NCI-H2196 treated with DMSO at 0.1 percent for 48 hours (cell line): ENCODE results near the gene SYS1.
A peak's percentile ranks its signal among the peaks of the same experiment; 100 is the strongest.

Source experiments
- DNase-seq: peaks from one replicate; lab custom pipeline; 2025; ENCODE audit not compliant: unreplicated experiment; lab: John Stamatoyannopoulos, UW

The SYS1 gene

DNA sequence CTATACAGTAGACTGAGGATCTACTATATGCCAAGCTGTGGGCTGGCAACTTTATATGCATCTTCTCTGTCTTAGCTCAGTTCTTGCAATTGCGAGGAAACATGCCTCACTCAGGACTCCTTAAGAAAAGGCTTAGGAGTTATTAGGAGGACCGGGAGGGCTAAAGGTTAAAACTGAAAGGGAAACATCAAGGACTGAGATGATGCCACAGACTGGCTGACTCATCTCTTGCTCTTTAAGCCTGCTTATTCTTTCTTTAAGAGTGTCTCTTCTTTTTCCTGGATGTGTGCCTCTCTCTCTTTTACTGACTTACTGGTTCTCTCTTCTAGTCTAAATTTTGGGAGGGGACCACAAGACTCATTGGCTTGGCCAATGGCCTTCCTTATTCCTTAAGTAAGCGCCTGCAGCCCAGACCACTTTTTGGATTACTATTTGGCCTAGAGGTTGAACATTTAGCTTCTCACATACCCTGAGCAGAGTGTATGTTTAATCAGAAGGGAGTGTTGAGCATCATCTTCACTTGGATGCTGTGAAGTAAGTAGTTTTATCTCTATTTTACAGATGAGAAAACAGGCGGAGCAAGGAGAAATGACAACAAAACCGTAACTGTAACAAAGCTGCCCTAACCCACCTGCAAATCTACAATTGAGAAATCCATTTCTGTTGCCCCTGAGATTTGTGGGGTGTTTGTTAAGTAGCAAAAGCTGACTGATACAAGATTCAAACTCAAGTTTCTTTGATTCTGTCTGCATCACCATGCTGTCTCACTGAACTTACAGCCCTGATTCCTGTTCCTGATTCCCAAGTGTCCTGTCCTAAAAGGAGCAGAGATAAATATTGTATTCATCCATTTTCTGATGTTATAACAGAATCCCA lies 7.5 kb upstream of the SYS1 start:
- no peak for DNase-seq

DNA sequence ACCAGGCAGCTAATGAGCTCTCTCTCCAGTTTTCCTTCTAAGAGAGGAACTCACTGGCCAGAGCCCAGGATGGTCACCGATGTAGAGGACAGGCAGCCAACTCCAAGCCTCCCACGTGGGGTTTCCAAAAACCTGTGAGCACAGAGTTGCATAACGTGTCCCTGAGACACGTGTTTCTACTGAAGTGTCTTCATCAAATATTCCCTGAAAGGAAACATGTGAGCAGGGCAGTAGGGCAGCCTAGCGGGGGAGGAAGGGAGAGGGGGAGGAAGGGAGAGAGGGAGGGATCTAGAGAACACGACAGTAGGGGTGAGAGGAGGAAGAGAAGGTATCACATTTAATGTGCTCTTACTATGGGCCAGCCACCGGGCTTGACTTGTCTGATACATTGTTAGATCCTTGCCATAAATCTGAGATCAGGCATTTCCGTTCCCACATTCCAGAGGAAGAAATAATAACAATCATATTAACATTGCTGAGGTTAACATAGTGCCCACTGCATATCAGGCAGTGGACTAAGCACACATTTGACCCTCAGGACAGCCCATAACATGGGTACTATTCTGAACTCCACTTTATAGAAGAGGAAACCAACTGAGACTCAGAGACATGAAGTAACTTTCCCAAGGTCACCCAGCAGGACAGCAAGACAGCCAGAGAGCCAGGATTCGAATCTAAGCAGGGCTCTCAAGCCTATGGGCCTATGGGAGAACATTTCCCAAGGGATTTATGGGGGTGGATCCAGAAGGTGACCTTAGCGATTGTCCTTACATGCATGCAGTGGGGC lies 4.5 kb upstream of the SYS1 start:
- no peak for DNase-seq

DNA sequence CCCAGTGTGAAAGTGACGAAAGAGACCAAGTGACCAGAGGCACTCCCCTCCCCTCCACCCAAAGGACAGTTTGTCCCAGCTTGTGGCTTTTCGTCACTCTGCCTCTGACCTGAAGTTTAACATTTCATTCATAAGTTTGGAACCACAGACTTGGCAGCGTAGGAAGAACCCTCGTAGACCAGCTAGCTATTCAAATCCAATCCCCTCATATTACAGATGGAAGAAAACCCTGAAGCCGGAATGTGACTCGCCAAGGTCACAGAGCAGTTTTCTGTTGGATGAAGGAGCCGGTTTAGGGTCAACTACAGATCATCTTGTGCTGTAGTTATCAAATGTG lies 3.9 kb upstream of the SYS1 start:
- DNase-seq = no peak

DNA sequence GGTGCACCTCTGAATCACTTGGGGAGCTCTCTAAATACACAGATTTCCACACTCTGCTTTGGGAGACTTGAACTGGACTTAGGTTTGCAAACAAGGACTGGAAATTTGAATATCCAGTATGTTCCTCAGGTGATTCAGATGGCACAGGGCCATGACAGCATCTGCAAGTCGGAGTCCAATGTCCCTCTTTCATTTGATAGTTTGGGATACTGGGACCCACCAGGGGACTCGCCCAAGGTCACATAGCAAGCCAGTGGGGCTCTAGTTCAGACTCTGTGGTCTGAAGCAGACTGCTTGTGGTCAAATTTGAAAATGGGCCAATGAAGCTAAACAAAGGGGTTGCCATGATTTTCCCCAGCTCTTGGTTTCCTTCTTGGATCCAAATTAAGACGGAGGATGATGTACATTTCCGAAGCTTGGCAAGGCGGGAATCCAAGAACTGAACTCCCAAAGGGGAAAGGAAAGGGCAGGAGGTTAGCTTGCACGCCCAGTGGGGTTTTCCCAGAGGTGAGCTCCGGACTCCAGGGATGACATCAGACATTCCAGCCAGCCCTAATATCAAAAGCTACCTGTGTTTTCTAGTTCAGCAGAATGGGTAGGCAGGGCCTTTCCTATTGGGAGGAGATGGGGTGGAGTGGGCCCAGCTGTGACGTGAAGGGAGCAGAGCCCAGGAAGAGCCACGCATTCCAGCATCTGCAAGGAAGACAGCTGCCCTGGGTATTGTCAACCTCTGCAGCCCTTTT lies 3.4 kb upstream of the SYS1 start:
- DNase-seq = no peak

DNA sequence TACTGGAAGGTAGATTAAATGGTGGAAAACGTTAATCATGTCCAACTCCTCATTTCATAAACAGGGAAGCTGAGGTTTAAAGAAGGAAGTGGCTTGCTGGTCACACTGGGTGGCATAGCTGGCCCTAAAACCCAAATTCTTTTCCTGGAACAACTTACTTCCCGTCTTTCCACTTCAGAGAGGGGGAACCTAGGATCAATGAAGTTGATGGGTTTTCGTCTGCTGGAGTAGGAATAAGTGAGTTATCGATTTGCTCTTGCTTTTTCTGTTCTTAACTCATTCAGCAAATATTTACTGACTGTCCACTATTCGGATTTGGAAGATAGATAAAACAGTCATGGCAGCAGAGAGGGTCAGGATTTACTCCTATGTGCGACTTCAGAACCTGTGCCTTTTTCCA lies 1.2 kb upstream of the SYS1 start:
- DNase-seq = no peak

DNA sequence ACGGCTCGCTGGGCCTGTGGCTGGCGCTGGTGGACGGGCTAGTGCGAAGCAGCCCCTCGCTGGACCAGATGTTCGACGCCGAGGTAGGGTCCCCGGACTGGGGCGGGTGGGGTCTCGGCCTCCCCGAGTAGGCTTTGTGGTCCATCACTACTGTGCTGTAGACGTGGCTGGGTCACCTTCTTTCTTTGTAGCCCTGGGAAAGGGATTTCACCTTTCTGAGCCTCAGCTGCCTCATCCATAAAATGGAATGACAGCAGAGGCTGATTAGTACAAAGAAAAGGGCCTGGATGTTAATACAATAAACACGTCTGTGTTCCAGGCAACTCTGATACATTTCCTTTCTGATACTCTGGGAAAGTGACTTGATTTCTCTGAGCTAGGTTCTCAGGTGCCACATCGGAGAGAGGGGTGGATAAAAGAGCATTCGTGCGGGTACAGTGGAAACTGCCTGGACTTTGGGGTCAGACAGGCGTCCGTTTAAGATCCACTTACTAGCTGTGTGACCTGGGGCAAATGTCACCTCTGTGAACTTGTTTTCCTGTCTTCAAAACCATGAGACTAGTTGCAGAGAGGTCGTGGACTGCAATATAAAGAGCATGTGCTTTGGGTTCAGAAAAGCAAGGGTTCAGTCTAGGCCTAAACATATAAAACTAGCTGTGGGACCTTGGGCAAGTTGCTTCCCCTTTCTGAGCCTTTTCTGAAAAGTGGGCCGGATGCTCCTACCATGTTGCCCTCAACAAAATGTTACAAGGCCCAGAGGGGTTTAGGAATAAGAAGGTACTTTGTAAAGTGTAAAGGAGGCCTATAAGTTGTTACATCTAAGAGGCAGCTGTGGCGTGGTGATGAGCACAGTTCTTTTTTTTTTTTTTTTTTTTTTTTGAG lies 896 bp downstream of the SYS1 start:
- DNase-seq = no peak

DNA sequence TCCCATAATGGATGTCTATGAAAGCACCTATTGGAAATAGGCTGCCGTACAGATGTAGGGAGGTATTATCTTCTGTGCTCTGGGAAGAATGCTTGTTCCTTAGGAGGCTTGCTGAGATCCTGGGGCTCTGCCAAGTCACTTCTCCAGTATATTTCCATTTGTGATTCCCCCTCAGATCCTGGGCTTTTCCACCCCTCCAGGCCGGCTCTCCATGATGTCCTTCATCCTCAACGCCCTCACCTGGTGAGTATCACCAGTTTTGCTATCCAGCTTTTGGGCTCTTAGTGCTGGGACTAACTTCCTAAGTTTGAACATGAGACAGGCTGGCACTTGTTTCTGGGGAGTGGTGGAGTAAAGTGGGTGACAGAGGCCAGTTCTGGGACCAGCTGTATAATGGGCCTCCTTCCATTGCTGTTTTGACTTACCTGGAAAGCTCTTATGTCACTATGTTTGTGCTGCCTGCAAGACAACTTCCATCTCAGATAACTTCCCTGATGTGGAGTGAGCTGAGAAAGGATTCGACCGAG lies 2.6 kb downstream of the SYS1 start:
- DNase-seq = no peak

DNA sequence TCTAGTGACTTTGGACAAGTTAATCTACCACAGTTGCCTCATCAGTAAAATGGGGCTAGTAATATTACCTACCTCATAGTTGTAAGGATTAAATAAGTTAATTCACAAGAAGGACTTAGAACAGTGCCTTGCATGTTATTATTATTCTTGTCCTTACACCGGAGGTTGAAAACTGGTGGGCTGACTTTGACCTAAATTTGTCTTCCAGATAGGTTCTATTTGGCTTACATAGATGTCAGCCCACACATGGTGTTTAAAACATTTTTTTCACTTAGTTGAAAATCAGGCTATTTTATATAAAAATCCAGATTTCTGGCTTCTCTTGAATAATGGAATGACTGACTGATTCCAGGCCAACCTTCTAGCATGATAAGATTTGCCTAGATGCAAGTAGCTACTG lies 3.2 kb downstream of the SYS1 start:
- no peak for DNase-seq

DNA sequence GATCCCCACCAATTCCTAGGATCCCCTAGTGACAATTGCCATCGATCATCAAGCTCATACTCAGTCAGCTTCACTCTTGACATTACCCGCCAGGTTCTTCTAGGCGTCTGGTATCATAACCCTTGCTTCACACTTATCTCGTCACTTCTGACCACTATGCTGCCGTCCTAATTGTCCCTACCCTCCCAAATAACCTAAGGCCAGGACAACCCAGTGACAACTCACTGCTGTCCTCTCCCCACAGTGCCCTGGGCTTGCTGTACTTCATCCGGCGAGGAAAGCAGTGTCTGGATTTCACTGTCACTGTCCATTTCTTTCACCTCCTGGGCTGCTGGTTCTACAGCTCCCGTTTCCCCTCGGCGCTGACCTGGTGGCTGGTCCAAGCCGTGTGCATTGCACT lies 3.7 kb downstream of the SYS1 start:
- no peak for DNase-seq

DNA sequence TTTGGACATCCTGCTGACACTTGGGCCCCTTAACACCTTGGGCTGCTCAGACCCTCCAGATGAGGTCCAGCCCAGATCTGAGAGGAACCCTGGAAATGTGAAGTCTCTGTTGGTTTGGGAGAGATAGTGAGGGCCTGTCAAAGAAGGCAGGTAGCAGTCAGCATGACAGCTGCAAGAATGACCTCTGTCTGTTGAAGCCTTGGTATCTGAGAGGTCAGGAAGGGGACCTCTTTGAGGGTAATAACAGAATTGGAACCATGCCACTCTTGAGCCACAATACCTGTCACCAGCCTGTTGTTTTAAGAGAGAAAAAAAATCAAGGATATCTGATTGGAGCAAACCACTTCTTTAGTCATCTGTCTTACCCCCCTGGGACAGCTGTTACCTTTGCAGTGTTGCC lies 4.2 kb downstream of the SYS1 start:
- DNase-seq = no peak

DNA sequence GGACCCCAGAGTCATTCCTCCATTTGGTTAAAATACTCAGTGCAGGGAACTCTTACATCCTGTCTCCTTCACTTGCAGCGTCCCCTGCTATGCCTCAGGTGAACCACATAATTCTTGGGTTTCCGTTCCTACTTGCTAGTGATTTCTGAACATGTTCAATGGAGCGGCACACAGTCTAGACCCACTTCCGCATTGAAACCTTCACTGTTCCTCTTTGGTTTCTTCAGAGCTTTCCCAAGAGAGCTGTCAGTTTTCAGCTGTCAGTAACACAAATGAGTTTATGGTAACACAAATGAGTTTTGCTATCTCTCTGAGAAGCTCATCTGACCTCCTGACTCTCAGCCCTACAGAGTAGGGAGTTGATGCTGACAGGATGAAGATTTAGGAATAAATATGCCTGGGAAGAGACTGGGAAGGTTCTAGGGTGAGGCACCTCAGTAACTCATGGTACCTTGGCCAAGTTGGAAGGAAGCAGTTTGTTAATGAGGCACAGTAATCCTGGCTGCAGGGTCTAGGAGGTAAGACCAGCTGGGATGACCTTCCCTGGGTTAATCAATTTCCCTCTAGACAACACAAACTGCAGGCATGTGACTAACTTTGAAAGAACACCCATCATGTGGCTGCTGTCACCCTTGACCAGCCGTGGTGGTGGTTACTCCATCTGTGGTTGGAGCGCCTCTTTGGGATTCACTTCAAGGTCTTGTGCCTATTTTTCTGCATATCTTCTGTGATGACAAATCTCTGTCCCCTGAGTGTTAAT lies 5.4 kb downstream of the SYS1 start:
- no peak for DNase-seq

DNA sequence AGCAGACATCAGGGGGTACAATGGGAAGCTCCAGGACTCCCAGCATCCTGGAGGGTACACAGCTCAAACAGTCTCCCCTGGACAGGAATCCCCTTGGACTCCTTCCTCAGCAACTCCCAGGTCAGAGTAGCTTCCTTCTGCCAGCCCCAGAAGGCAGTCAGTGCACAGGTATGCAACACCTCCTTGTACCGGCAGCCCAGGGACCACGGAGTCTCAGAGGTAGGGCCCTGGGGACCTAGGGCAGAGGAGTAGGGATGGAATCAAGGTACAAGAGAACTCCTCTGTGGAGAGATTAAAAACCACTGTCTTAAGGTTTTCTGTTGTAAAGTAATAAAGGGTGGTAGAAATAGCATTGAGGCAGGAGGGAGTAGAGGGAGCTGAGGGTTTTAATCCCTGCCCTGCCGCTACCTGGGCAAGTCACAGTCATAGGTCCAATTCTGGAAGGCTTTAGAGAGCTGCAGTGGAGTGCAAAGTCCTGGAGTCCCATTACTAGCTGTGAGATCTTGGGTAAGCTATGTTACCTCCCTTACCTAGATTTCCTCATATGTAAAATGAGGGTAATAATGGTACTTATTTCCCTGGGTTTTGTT lies 7.7 kb downstream of the SYS1 start:
- no peak for DNase-seq

DNA sequence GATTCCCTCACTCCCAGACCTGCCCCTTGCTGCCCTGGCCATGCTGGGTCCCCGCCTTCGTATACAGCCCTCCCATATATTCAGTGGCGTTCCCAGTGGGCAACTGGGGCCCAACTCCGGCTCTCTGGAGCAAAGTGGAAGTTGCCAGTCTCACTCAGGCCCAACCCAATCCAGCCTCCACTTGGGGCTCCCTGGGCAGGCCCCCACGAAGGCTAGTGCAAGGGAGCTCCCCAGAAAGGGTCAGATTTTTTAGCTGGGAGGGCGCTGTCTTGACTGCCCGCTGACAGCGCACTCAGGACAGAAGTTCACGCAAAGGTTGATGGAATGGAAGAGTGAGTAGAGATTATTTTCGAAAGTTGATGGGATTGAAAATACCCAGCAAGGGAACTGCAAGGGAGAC lies 9.3 kb downstream of the SYS1 start:
- no peak for DNase-seq

DNA sequence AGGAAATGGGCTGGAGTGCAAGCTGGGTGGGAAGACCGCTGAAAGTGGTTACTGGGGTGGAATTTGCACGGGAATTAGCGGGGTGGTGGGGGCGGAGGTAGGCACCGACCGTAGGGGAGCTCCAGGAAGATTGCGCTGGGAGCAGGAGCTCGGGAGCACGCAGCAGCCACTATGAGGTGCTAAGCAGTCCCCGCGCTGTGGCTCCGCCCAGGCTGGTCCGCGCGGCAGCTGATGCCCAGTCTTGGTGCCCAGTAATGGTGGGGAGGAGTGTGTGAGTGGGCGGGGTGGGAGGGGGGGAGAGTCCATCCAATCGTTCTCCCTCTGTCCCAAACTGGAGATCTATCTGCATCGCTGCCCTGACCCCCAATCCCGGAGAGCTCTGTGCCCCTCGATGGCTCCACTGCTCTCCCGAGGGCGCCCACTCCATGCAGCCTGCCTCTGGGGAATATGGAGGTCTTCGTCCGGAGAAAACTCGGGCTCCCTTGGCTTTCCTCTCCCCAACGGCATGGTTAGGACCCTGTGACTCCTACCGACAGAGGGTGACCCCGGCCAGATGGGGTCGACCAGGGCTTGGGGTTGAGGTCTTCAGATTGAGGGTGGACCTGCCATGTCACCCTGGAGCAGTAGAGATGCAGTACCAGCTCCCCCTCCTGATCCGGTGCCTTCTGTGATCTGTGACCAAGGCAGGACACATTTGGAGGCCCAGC lies 9.8 kb downstream of the SYS1 start:
- no peak for DNase-seq

DNA sequence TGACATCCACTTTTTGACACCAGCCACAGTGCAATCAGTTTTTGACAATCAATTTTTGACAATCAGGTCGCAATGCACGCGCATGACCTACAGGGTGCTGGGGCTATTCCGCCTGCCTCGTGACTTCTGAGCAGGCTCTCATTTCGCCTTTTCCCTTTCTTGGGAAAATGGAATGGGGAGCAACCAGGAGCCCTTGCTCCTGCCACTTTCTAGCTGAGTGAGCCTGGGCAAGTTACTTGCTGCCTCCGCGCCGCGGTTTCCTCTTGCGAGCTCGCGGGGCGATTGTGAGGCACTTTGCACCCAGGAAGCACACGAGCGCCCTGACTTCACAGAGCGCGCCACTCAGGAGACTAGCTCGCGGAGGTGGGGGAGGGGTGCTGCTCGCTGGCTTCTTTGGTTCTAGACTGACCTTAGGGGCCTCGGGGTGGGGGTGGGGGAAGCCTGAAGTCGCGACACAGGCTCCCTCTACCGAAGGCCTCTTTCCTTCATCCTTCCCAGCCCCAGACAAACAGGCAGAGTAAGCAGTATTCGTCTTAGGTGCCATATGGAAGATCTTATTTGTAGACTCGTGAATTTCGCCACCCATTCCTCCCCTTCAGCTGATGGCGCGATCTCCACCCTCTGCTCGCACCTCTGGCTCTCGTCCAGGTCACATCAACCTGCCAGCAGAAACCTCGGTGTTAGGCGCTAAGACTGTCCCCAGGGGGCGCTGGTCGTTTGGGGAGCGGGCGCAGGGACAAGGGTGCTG lies 10.6 kb downstream of the SYS1 start:
- DNase-seq = peak; percentile 91

DNA sequence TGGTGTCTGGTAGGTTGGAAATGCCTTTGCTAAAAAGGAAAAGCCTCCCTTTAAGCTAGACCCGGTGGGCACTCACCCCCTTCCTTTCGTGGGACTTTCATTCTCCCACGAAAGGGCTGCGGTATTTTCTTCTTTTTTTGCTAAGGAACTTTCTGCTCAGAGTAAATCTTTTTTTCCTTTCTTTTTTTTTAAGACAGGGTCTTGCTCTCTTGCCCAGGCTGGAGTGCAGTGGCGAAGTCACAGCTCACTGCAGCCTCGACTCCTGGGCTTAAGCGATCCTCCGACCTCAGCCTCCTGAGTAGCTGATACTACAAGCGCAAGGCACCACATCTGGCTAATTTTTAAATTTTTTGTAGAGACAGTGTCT lies 11.1 kb downstream of the SYS1 start:
- DNase-seq = no peak

DNA sequence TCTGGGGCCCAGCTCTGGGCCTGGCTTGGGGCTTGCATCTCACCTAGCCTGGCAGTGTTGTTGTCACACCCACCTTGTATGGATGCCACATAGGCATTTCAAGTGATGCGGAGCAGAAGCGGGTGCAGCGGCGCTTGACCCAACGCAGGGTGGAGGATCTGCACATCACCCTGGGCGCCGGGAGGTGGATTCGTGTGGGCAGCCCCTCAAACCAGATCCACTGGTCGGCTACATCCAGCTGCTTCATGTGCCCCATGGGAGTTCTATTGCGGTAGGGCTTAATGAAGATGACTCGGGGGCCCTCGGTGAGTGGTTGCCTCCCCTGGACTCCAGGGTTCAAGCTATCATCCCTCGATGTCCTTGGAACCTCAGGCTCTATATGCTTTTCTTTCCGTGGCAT lies 12.0 kb downstream of the SYS1 start:
- DNase-seq = no peak

DNA sequence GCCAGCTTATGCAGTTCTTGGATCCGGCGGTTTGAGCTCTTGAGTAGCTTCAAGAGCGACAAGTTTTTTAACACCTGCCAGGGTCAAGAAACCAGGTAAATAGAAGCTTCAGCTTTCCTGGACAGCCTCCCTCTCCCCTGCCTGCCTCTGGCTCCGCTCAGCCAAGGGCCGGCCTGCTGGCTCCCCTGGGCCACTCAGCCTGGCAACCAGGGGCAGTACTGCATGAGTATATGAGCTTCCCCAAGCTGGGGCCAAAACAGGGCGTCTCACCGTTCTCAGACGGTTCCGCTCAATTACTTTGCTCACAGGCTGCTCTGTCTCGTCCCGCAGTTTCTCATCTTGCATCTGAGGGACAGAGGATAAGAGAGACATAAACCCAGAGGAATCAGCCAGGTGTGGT lies 14.3 kb downstream of the SYS1 start:
- peak; percentile 12 for DNase-seq
